Tongue (tissue), 2 donors: ENCODE results near the gene KLHL10. TPM values are rescaled to one million over a fixed set of nuclear protein-coding genes. Genes with fewer than 3 reads are reported as not detected.

ENCODE experiments used
- DNase-seq: peaks from one replicate; pipeline ENCODE4 v3.0.0-alpha.2; 2015
- total RNA-seq: library from RNA; depleted of rRNA; stranded (reverse); fragments of >200 nt; gene quantifications from one replicate; pipeline ENCODE4 v1.2.3, GENCODE V29; 2014

KLHL10 gene
- total RNA-seq: 0.41 TPM

DNA sequence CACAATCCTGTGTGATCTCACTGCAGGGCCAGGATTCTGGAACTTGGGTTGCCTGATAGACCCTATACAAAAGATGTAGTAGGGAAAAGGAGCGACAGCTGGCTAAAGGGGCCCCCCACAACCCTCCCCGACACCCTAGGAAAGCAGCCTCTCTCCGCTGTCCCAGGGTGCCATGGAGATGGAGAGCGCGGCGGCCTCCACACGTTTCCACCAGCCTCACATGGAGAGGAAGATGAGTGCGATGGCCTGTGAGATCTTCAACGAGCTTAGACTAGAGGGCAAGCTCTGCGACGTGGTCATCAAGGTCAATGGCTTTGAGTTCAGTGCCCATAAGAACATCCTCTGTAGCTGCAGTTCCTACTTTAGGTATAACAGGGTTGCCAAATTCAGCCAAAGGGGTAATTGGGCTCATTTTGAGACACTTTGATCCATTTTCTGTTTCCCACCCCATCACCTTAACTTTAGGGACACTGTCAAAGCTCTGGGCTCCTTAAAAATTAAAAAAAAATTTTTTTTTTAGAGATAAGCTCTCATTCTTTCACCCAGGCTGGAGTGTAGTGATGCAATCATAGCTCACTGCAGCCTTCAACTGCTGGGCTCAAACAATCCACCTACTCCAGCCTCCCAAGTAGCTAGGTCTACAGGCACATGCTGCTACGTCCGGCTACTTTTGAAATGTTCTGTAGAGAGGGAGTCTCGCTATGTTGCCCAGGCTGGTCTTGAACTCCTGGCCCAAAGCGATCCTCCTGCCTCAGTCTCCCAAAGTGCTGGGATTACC is at the start of gene KLHL10:
TSS of gene KLHL10 (plus strand) at position 65 of the 778 bp plus-strand sequence. CDS start at position 173, 108 bp downstream.
- no peak for DNase-seq

- peak; percentile 58 for DNase-seq
Observed at GRCh38 chr17:41792845-41793783, 44.5 kb upstream of the KLHL10 start.

DNA sequence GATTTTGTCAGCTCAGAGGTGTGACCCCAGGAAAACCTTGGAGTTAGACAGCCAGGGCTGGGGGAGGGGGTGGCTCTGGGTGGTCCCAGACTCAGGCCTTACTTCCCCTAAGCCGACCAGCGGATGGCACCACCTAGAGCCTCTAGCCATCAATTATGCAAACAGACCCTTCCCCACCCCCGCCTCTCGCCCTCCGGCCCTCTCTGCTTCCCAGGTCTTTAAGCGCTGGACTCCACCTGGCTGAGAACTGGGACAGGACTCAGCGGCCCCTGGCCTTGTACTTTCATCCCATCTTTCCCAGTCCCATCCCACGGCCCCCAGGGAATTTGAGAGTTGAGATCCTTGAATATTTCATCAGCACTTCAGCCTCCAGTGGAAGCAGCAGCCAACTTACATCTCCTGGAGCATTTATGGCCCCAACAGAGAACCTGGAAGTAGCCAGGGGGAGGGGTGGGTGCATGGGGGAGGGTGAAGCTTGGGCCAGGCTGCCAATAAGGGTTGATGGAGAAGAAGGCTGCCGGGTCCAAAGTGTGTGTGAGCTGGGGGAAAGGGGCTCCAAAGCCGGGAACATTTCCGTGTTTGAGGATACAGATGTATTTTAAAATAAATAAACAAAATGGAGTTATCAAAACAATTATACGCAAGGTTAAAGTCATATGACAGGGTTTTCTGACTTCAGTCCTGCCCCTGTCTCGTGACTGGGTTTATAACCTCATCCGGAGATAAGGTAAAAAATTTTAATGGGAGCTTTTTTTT is 43.7 kb upstream of the KLHL10 start:
- no peak for DNase-seq

DNA sequence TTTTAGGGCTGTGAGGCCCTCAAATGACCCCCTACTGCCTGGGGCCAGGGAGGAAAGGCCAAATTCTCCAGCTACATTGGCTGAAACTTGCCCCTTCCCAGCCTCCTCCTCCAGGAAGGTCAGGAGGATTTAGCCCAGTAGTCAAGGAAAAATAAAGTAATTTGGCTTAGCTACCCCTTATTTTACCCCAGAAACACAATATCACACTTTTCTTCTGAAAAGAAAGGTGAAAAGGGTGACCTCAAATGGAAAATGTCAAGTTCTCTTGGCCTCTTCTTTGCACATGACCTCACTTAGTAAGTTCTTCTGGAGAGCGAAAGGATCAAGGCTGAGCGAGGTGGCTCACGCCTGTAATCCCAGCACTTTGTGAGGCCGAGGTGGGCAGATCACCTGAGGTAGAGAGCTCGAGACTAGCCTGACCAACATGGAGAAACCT is 43.1 kb upstream of the KLHL10 start:
- no peak for DNase-seq

- no peak for DNase-seq
Observed at GRCh38 chr17:41796121-41796895, 41.3 kb upstream of the KLHL10 start.

DNA sequence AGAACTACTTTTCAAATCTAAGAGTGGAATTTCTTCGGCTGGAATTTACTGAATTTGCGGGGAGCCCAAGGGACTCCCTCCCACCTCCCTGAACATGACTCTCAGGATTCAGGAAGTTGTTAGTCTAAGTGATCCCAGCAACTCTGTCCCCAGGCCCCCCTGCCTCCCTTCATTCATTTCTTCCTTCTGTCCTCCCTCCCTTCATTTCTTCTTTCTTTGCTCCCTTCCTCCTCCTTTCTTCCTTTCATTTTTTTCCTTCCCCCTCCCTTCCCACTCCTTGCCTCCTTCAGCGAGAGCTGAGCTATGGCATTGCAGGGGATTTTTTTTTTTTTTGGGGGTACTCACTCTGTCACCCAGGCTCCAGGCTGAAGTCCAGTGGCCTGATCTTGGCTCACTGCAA is 40.2 kb upstream of the KLHL10 start:
- no peak for DNase-seq

DNA sequence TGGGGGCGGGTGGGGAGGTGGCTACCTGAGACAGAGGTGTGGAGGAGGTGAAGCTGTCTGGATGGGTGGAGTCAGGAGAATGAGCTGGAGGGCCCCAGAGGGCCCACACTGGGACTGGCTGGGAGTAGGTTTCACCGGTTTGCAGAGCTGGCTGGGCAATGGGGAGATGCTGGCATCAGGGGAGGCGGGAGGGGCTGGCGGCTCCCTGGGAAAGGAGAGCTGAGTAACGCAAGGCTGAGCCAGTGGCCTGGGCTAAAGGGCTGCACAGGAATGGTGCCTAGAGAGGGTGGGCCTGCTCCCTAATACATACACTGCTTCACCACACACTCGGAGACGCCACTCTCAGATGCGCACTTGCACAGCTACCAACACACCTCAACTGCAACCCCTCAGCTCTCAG is 38.3 kb upstream of the KLHL10 start:
- DNase-seq: no peak

DNA sequence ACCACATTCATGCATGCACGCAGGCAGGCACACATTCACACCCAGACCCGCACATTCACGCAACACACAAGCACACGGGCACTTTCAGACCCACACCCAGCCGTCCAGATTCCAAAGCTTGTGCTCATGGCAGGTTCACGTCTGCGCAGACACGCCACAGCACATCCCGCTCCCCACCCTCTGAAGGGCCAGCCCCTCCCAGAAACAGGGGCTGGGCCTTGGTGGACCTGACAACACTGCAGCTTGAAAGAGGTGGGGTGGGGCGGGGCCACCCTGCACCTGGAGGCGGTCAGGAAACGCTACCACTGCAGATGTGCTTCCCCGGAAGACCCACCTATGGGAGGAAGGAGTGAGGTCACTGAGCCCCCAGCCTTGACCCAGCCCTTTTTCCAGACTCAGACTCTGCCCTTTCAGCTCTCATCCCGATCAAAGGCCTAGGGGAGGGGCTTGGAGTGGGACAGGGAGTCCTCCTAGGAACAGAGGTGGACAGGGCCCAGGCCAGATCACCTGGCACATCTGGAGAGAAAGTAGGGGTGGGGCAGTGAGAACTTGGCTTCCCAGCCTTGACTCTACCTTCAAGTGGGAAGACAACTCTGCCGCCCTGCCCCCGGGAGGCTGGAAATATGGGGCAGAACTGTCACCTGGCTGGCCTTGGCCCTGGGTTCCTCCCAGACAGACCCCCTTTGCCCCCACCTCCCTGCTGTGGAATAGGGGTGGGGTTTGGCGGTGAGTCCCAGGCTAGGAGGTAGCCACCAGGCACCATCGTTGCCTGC is 36.8 kb upstream of the KLHL10 start:
- DNase-seq: peak; percentile 79

DNA sequence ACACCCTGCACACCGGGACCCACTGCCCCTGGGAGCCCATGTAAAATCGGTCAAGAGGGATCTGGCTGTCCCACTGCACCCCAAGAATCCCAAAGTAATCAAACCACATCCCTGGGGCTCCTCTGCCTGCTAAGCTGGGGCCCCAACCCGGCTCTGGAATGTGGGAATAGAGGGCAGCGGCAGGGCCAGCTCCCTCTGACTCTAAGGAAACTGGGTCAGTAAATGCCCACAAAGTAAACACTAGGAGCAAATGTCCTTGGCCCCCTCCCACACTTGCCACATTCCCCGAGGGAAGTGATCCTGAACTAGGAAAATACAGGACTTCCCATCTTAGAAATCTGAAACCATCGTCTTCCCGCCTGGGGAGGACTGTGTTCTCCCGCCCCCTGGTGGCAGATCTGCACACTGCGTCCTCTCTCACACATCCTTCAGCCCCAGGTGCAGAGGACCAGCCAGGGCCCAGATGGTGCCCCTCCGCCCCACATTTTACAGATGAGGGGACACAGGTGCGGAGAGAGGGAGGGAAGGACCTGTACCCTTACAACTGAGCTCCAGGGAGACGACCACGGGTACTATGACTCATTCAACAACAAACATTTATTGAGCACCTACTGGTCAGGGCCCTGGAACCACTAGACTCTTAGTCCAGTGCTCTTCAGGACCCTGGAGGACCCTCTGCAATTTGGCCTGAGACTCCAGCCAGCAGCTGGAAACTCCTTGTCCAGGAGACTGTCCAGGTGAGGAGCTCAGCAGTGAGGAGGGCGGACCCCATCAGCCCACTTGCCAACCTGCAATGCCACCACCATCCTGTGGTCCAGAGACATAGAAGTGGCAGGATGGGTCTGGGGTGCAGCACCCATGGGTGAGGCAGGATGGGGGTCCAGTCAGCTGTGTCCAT is 36.0 kb upstream of the KLHL10 start:
- peak; percentile 93 for DNase-seq

GRCh38 chr17:41803049-41804020 is 34.3 kb upstream of the KLHL10 start:
- peak; percentile 40 for DNase-seq

- no peak for DNase-seq
Observed at GRCh38 chr17:41806685-41807445, 30.8 kb upstream of the KLHL10 start.

GRCh38 chr17:41810659-41811548 is 26.7 kb upstream of the KLHL10 start:
- no peak for DNase-seq

DNA sequence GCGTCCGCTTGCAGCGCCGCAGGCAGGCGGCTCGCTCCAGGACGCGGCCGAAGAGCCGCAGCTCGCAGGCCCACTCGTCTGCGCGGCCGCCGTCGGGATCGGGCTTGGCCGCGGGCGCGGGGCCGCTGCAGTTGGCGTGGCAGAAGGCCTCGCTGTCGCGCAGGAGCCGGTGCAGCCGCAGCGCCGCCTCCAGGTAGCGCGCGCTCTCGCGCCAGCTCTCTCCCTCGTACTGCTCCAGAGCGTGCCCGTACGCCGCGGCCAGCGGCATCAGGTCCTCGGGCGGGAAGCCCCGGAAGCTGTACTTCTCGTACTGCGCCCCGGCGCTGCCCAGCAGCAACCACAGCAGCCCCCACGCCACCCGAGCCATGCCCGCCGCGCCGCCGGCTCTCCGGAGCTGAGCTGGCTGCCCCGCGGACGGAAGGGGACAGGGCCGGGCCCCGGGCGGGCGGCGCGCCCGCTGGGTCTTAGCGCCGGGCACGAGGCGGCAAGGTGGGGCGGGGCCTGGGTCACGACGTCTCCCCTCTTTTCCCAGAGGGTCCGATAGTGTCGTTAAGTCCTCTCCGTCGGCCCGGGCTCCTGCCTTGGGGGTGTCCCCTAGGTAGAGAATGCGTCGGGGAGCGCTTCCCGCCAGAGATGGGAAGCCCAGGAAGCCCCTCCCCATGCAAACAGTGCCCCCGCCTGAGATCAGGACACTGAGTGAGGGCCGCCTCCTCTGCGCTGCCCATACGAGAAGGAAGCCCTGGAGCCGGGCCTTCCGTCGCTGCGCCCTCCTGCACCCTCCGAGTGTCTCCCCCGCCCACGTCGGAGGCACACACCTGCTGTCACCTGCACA is 25.9 kb upstream of the KLHL10 start, which contains the start of gene P3H4:
TSS of gene P3H4 (minus strand) at position 401 of the 832 bp plus-strand sequence. CDS start at position 367, 34 bp downstream.
- peak; percentile 88 for DNase-seq

DNA sequence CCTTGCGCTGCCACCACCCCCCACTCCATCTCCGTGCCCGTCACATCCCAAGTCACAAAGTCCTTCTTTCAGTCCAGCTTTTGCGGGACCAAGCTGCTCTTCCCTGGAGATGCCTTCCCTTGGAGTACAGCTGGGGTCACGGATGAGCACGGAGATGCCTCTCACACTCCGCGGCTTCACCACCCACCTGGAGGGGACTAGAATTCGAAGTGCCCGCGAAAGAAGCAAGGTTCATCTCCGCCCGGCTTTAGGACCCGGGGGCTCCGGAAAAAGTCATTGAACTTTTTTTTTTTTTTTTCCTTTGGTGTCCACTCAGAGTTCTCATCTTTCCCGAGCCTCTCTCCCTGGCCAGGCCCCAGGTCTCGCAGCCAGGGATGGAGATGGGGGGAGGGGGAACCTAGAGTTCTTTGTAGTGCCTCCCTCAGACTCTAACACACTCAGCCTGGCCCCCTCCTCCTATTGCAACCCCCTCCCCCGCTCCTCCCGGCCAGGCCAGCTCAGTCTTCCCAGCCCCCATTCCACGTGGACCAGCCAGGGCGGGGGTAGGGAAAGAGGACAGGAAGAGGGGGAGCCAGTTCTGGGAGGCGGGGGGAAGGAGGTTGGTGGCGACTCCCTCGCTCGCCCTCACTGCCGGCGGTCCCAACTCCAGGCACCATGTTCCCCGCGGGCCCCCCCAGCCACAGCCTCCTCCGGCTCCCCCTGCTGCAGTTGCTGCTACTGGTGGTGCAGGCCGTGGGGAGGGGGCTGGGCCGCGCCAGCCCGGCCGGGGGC is 25.1 kb upstream of the KLHL10 start, which contains the start of gene FKBP10:
TSS of gene FKBP10 (plus strand) at position 624 of the 771 bp plus-strand sequence. CDS start at position 655, 31 bp downstream.
- peak; percentile 94 for DNase-seq
